Activated effector memory CD4-positive, alpha-beta T cell treated with anti-CD3 and anti-CD28 coated beads, Interleukin-2, amount 50 U/mL, for 16 hours (primary cell): ENCODE measurements around the gene PLSCR4.

ENCODE experiments used
- DNase-seq: peaks from one replicate; pipeline ENCODE4 v3.0.0-alpha.2; 2020

The PLSCR4 gene

DNA sequence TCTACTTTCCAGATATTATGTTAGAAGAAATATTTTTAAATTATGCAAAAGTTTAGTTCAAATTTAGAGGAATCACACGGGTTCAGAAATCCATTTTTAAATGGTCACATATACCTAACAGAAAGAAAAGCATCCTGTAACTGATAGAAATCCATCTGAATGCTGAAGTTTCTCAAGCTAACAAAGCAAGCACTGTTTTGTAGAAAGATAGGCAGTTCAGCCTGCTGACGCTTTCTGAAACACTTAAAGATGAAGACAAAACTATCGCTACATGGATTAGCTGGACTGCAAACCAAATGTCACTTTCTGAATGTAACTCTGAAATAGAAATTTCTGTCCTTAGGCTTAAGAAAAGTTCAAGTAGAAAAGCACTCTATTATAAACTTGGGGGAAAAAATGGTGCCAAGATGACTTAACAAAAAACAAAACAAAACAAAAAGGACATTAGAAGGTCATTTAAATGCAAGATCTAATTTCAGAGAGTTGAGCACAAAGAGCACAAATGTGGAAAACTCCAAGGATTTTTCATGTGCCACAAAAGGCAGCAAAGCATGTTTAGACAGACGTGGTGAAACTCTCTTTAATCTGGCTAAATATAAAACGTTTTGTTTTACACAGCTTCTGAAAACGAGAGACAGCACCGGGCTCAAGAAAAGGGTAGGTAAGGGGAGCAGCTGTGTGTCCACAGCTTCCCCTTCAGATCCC is 91.1 kb downstream of the PLSCR4 start:
- DNase-seq = no peak

DNA sequence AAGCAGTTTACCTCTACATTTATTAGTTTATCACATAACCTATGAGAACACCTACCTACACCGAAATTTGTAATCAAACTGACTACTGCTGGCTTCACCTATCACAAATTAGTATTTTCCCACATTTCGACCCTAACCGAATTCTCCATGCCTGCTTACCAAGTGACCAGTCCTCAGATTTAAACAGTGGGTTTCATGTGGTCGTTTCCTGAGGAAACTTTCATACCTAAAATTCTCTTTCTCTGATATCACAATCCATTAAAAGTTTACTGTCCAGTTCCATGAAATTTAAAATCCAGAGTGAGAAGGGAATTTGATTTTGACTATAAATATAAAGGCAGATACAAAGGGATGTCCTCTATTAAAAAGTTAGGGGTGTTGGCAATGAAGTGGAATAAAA is 91.9 kb downstream of the PLSCR4 start:
- no peak for DNase-seq

DNA sequence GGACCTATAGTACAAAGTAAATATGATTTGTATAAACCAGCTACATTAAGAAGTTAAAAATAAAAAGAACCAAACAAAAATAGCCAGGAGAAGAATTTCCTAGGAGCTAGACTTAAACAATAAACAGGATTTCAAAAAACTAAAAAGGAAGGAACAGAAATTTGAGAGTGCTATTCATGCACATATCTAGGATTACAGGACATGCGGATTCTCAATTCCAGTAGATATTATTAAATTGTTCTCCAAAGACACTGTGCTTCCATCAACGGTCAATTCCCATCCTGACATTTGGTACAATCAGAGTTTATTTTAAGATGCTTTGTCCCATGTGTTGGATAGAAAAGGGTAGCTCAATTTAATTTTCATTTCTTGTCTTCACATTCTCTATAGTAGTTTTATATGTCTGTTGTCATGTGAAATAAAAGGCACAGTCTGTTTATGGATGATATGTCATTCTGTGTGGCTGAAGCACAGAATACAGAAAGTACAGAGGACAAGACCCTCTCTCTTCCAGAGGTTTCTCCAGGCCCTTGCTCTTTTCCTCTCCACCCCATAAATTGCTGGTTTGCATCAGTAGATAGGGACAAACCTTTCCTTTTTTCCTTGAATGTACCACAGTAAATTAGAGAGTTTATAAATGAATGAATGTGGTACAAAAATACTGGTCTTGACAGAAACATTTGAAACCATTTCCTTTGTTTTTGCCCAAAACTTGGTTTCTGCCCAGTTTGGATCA is 93.4 kb downstream of the PLSCR4 start:
- no peak for DNase-seq

DNA sequence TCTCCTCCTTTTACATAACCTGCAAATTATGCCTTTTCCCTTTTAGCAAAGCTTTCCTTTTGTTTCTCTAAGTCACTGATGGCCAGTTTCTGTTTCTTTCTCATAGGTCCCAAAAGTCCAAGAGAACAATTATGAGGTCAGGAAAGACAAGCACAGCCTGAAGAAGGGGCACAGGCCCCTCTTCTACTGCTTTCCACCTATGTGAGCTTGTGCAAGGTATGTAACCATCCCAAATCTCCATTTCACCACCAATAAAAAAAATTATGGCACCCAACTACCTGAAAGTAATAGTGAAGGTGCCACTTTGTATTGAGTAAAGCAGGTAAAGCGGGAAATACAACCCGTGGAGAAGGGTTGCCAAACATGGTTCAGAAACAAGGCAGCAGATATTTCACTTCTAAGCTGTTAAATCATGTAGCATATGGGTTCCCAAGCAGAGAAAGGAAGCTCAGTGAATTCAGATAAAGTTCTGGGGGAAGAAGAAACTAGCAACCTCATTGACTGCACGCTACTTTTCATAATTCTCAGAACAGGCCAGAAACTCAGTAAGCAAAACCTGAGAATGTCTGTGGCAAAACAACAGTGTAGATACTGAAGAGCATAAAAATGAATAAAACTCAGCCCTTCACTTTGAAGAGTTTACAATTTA is 94.1 kb downstream of the PLSCR4 start:
- DNase-seq = no peak

DNA sequence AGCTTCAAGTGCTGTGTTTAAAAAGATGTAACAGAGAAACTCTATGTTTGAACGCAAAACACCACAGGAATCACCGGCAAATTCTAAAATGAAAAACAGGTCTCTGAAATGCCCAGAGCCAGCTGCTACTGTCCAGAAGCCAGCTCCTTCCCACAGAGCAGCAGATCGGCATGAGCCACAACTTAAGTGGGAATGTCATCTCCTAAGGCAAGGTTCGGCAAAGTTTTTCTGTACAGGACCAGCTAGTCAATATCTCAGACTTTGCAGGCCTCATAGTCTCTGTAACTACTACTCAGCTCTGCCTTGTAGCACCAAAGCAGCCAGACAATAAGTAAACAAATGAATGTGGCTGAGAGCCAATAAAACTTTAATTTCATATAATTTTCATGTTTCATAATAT is 94.8 kb downstream of the PLSCR4 start:
- no peak for DNase-seq

DNA sequence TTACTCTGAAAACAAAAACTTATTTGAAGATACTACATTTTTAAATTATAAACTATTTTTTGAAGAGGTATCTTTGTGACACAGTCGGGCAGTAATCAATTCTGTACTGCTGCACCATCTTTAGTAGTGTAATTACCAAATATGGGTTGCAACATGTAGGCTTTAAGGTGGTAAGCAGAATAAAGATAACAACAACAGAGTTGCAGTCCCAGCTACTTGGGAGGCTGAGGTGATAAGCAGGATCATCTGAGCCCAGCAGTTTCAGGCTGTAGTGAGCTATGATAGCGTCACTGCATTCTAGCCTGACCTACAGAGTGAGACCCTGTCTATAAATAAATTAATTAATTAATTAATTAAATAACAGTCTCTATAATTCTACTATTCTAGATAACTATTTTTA is 95.9 kb downstream of the PLSCR4 start:
- DNase-seq = no peak

DNA sequence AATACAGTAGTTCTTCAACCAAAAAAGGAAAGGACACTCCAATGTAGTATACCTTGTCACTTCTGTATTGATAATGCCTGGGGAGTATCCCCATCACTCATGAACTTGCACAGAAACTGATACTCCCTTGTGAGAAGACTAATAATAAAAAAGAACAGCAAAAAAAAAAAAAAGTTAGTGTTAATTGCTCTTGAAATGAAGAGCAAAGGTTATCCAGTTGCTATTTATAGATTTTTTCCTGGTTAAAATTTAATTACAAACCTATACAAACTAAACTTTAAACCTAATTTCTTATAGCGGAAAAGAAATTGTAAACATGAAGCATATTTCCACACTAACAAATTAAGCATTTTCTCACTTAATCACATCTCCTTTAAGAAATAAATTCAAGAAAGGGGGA is 96.6 kb downstream of the PLSCR4 start:
- DNase-seq = no peak

DNA sequence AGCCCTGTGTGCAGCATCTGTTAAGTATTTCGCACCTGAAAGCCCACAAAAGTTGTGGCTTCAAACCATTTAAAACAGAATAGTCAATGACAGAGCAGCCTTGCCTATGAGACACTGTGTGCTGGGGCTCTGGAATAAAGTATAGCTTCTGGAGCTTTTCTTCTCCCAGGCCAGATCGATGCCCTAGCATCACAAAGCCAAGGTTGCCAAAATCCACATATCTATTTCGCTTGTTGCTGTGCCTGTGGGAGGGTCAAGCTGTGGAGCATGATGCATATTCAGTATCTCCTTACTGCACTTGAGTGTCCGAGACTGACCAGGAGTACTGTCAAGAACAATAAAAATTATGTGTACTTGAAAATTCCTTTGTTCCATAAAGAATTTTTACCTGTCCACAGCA is 97.5 kb downstream of the PLSCR4 start:
- DNase-seq = no peak

DNA sequence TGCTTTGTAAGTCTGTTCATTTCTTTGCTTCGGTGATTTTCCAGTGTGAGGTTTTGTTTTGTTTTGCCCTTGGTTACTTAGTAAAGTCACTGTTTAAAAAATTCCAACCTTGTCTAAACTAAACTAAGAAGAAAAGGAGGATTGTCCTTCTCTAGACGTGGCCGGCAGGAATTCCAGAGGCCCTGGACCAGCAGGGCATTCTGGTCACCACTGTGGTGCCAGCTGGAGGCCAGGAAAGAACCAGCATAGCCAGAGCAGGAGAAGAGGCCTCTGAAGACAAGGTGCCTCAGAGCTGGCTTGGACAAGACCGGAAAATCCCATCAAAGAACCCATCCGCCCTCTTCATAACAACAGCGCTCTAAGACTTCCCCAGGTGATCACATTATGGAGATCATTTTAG is 98.1 kb downstream of the PLSCR4 start:
- no peak for DNase-seq

DNA sequence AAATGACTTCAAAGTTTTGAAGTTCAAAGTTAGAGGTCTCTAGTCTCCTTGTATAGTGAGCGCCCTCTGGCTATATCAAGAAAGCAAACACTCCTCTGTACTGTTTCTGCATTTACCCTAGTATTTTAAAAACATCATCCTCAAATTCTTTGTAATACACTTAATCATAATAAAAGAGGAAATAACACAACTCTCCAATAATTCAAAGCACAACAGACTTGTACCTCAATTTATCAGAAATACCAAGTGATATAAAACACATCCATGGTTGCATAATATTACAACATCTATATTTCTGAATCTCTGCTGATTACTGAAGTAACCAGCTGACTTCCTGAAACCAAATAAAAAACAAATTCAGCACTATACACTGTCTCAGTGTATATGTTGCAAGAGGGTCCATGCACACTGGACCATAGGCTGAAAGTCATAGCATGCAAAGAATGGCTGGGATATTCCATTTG is 102.4 kb downstream of the PLSCR4 start:
- DNase-seq = no peak

DNA sequence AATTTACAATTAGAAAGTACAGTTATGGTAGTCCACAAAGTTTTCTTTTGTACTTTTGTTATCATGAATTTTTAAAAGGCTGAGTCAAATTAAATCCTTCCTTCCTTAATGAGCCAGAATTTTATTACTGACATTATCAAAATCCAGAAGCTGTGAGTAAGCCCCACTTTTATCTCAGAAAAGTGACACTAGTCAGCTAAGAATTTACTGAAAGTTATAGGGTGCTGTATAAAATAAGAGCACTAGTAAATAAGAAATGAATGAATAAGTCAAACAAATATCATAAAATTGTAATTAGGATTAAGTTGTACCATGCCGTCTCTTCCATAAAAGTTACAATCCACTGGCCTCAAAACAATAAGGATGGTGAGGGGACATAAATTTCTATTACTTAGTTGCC is 105.3 kb downstream of the PLSCR4 start:
- DNase-seq = no peak

DNA sequence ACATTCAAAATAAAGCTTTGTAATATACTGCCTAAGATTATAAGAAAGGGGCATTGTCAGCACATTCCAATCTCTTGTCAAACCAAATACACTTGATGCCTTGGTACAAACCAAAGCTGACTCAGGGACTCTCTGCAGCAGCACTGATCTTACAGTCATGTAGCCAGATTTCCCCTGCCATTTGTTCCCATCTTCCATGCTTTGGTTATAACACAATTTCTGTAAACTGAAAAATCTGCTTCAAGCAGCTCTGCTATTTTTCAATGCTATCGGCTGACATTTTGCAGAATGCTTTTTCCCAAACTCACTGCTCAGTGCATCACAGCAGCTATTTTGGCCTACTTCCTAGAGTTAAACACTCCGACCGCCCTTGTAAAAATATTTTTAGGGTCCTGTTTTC is 108.1 kb downstream of the PLSCR4 start:
- DNase-seq = no peak
